Left kidney (tissue), 8 donors: ENCODE data around the gene PKP1. TPM values are rescaled to one million over a fixed set of nuclear protein-coding genes. Genes with fewer than 3 reads are reported as not detected.
"Not testable (repeated sequence)": the region's sequence is repeated elsewhere in the genome, so short reads cannot be mapped to it uniquely, and the experiment has no call there.

Experiments used
- DNase-seq: peaks from one replicate; pipeline ENCODE4 v3.0.0-alpha.2; 2013
- long read RNA-seq, 8 donors: transcript quantifications; one replicate each; lab custom pipeline, GENCODE V29; 2026
- polyA plus RNA-seq: library from polyadenylated mRNA; unstranded; fragments of 120-200 nt; gene quantifications from one replicate; pipeline ENCODE4 v1.2.1, GENCODE V29; 2013; ENCODE audit not compliant: insufficient read length

Gene PKP1
- 0.10 TPM for polyA plus RNA-seq
- long read RNA-seq, donor 1 = 0 reads
- long read RNA-seq, donor 2 = 0 reads
- long read RNA-seq, donor 3 = 0 reads
- long read RNA-seq, donor 4 = 0 reads
- long read RNA-seq, donor 5, full-length matches to known transcripts = 1 of 1 reads
- long read RNA-seq, donor 5, partial matches to known transcripts = 0 of 1 reads
- long read RNA-seq, donor 5, other reads (novel, unspliced or antisense) = 0 of 1 reads
- long read RNA-seq, donor 6 = 0 reads
- long read RNA-seq, donor 7 = 0 reads
- long read RNA-seq, donor 8 = 0 reads

DNA sequence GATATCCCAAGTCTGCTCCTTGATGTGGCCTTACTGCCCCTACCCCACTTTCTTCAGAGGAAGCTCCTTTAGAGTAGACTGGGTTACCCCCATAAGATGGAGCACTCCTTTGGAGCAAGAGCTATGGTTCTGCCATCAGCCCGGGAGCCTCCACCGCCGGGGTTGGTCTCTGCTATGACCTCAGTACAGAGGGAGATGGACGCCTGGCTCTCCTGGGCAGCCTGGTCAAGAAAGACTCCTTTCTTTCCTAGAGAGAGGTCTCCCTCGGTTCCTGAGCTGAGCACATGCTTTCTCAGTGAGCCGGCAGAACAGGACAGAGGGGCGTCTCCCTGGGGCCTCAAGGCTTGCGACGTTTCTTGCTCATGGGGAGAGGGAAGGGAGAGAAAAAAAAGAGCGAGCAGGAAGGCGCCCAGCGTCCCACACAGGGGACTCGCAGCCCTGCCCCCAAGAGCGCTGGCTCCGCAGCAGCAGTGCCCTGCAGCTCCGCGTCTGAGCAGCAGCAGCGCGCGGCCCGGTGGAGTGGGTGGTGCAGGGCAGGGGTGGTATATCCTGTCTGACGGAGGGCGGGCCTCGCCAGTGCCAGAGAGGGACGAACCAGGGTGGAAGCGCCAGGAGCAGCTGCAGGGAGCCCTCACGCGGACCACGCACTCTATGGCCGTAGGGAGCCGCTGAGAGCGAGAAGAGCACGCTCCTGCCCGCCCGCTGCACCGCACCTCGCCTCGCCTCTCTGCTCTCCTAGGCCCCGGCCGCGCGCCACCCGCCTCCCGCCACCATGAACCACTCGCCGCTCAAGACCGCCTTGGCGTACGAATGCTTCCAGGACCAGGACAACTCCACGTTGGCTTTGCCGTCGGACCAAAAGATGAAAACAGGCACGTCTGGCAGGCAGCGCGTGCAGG, at the start of gene PKP1:
Gene PKP1, plus strand, starts transcription at position 576 of the 899 bp plus-strand sequence. Its CDS starts 197 bp downstream, at position 773.
- peak; percentile 42 for DNase-seq

- not testable (repeated sequence) for DNase-seq
Observed at GRCh38 chr1:201239646-201240045, 43.7 kb upstream of the PKP1 start.

GRCh38 chr1:201240171-201240570, 43.1 kb upstream of the PKP1 start:
- no peak for DNase-seq

DNA sequence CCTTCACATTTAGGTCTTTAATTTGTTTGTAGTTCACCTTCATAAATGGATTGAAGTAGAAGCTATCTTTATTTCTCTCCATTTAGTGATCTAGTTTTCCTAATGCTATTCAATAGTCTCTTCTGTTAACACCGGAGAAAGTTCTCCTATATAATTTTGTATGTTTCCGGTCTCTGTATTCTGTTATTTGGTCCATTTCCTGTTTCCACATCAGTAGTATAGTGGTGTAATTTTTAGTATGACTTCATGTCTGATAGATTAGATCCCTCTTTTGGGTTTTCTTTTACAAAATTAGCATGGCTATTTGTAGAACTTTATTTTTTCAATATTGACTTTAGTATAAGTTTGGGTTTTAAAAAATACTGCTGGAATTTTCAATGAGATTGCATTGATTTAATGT, 41.6 kb upstream of the PKP1 start:
- DNase-seq = no peak

- no peak for DNase-seq
Observed at GRCh38 chr1:201245082-201245481, 38.2 kb upstream of the PKP1 start.

GRCh38 chr1:201248721-201249559, 34.4 kb upstream of the PKP1 start:
- DNase-seq = no peak

- no peak for DNase-seq
Observed at GRCh38 chr1:201250326-201251011, 32.8 kb upstream of the PKP1 start.

- no peak for DNase-seq
Observed at GRCh38 chr1:201251411-201251810, 31.9 kb upstream of the PKP1 start.

DNA sequence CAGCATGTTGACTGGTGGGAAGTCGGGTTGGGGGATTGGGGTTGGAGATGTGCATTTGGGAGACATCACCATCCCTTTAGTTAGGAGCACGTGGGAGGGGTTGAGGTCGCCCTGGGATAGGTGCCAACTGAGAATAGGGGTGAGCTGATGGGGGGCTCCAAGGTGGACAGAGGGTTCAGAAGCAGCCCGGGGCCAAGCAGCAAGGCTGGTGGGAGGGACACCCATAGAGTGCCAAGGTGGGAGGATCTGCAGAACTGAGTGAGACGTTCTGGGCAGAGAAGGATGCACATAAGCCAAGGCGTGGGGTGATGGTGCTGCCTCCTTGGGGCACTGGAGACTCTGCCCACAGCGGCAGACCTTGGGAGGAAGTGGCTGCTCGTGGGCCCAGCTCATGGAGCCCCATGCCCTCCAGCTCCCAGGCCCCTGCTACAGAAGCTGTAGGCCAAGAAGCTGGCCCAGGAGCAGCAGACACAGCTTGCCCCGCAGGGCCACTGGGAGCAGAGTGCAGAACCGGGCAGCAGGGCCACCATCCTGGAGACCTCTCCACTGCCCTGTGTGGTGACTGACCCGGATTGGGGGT, 31.4 kb upstream of the PKP1 start:
- DNase-seq = no peak

GRCh38 chr1:201252944-201253371, 30.3 kb upstream of the PKP1 start:
- no peak for DNase-seq

DNA sequence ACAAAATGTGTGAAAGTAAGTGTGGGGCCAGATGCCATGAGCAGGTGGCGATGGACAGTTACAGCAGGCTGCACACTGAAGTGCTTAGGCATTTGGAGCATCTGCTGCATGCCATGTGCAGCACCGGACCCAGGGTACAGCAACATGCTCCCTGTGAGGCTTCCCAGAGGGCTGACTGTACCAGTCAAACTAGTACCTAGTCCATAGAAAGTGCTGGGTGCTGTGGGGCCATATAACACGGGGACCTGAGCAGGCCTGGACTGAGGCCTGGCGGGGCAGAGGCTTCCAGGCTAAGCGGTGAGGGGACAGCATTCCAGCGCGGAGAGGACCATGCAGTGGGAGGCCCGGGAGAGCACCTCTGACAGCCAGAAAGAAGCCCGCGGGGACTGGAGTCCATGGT, 29.9 kb upstream of the PKP1 start:
- no peak for DNase-seq

- DNase-seq = no peak
Observed at GRCh38 chr1:201253906-201254624, 29.2 kb upstream of the PKP1 start.

DNA sequence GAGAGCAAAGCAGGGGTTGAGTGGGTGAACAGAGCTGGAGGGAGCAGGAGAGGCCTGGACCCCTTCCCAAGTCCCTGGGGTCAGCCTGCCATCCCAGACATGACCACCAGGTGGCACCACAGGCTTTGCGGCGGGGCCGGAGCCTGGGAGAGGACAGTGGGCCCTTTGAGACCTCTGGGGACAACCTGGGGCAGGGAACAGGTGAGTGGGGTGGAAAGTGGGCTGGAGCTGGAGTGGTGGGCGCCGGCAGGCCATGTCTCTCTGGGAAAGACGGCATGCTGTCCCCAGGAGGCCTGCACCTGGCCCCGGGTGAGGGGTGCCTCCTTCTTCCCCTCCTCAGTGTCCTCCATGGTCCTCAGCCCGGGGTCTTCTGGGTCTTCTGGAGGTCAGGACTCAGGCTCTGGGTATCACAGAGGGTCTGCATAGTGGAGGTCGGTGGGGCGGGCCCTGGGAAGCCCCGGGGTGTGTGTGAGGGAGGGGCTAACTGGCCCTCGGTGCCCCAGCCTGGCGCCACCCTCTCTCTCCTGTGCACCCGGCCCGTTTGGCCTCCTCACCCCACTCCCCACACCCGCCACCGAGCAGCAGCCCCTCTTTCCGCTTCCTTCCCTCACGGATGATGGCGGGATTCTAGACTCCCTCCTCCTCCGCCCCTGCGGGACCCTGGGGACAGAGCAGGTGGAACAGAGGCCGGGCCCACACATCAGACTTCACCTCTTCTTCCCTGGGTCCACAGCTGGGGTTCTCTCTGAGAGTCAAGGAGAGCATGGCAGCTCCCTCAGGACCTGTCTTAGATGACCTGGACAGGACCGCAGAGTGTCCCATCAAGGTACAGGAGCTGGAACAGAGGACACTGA, 28.5 kb upstream of the PKP1 start:
- peak; percentile 35 for DNase-seq

GRCh38 chr1:201255479-201256362, 27.6 kb upstream of the PKP1 start:
- DNase-seq = no peak

GRCh38 chr1:201258132-201258531, 25.2 kb upstream of the PKP1 start:
- DNase-seq = not testable (repeated sequence)

- no peak for DNase-seq
Observed at GRCh38 chr1:201258763-201259230, 24.5 kb upstream of the PKP1 start.

DNA sequence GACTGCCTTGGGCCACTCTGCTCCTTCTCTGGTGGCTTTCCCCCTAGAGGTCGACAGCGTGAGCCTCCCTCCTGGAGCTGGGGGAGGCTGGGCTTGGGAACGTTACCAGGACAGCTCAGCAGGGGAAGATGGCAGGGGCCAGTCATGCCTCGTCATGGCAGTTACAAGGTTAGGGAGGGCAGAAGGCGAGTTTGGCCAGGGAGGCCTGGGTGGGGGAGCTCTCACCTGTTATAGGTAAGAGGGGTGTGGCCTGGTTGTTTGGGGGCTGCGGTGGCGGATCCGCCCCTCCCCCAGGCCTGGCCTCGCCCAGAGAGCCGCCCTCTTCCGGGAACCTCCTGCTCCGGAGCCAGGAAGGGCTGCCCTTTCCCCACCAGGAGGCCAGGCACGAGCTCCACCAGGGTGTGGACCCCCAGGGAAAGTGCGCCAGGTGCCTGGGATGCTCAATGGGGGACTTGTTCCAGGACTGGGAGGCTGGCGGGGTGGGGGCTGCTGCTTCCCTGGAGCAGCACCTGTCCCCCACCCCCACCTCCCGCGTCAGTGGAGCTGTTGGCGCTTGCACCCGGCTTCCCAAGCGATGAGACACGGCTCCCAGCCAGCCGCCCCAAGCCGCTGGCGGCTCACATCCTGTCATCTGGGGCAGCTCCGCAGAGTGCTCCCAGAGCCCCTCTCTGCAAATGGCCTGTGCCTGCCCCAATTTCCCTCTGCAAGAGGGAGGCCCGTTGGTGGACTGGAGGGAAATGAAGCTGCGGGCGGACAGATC, 23.6 kb upstream of the PKP1 start:
- no peak for DNase-seq

DNA sequence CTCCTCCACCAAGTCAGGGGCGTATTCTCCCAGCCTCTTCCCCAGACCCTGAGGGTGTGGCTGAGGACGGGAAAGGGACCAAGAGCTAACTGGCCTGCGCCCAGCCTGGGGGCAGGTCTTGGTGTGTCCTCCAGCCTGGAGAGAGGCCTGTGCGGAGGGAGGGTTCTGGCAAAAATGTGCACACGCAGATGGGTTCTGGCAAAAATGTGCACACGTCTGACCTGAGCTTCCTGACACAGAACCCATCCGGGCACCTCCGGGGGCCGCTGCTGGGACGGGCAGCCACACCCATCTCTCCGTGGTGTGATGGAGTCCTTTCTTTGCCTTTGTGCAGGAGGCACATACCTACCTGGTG, 23.1 kb upstream of the PKP1 start:
- no peak for DNase-seq
